Measurements from ENCODE around the gene CNKSR2.

CNKSR2 gene

GRCh38 chrX:21683941-21684340 lies 309.7 kb downstream of the CNKSR2 start:
- Histone ChIP-seq H3K27me3 (replicated peaks; ENCODE audit: insufficient read depth, low read length) (no peaks in the 10 kb centered on the region), H3K9me2 (replicated peaks; ENCODE audit: insufficient read depth, low read length) (no peaks in the 10 kb centered on the region), H3K9ac (ENCODE audit: low read length) (no peak overlapping the region), H3K4me2 (ENCODE audit: low read depth, low read length) (no peak overlapping the region), H3K79me2 (ENCODE audit: low read length) (no peaks in the 10 kb centered on the region), H3K9me3 (replicated peaks; ENCODE audit: insufficient read depth, low read length) (no peaks in the 10 kb centered on the region), H3K36me3 (replicated peaks; ENCODE audit: insufficient read depth, low read length) (no peaks in the 10 kb centered on the region), H3K4me1 (ENCODE audit: low read length) (no peaks in the 10 kb centered on the region), H2AFZ (ENCODE audit: low read length) (no peak overlapping the region), H3F3A (ENCODE audit: insufficient read depth, low read length) (no peaks in the 10 kb centered on the region), H3K4me3 (ENCODE audit: low read length) (no peak overlapping the region), H4K20me1 (ENCODE audit: insufficient read depth, low read length) (no peaks in the 10 kb centered on the region), H3K27ac (ENCODE audit: low read length) (no peak overlapping the region)
- no peak for DNase-seq
- TF ChIP-seq EZH2 (optimal IDR thresholded peaks at IDR 0.05; ENCODE audit: low read depth, low read length) (no peak), EZH2phosphoT487 (IDR thresholded peaks at IDR 0.05; ENCODE audit: low read length) (no peak), CTCF (IDR thresholded peaks at IDR 0.05; ENCODE audit: low read length) (no peak)

GRCh38 chrX:21691512-21692018 lies 317.3 kb downstream of the CNKSR2 start:
- Histone ChIP-seq H3K27ac (ENCODE audit: low read length) (no peak overlapping the region), H3K4me1 (ENCODE audit: low read length) (no peaks in the 10 kb centered on the region), H3K36me3 (replicated peaks; ENCODE audit: insufficient read depth, low read length) (no peaks in the 10 kb centered on the region), H3K79me2 (ENCODE audit: low read length) (no peaks in the 10 kb centered on the region), H2AFZ (ENCODE audit: low read length) (no peak overlapping the region), H3K9ac (ENCODE audit: low read length) (no peak overlapping the region), H4K20me1 (ENCODE audit: insufficient read depth, low read length) (no peaks in the 10 kb centered on the region), H3K4me3 (ENCODE audit: low read length) (no peak overlapping the region), H3F3A (ENCODE audit: insufficient read depth, low read length) (no peaks in the 10 kb centered on the region), H3K4me2 (ENCODE audit: low read depth, low read length) (no peak overlapping the region), H3K9me3 (replicated peaks; ENCODE audit: insufficient read depth, low read length) (no peaks in the 10 kb centered on the region), H3K27me3 (replicated peaks; ENCODE audit: insufficient read depth, low read length) (no peaks in the 10 kb centered on the region), H3K9me2 (replicated peaks; ENCODE audit: insufficient read depth, low read length) (no peaks in the 10 kb centered on the region)
- no peak for DNase-seq
- TF ChIP-seq EZH2 (optimal IDR thresholded peaks at IDR 0.05; ENCODE audit: low read depth, low read length): no peak
- TF ChIP-seq CTCF (IDR thresholded peaks at IDR 0.05; ENCODE audit: low read length): no peak
- no peak for TF ChIP-seq EZH2phosphoT487 (IDR thresholded peaks at IDR 0.05; ENCODE audit: low read length)

GRCh38 chrX:21698272-21698671 lies 324.1 kb downstream of the CNKSR2 start:
- Histone ChIP-seq H3K36me3 (replicated peaks; ENCODE audit: insufficient read depth, low read length) (no peaks in the 10 kb centered on the region), H3K4me2 (ENCODE audit: low read depth, low read length) (no peak overlapping the region), H4K20me1 (ENCODE audit: insufficient read depth, low read length) (no peaks in the 10 kb centered on the region), H3K79me2 (ENCODE audit: low read length) (no peaks in the 10 kb centered on the region), H3K27me3 (replicated peaks; ENCODE audit: insufficient read depth, low read length) (no peaks in the 10 kb centered on the region), H3K9ac (ENCODE audit: low read length) (no peak overlapping the region), H3K27ac (ENCODE audit: low read length) (no peak overlapping the region), H3K4me1 (ENCODE audit: low read length) (no peaks in the 10 kb centered on the region), H3K4me3 (ENCODE audit: low read length) (no peak overlapping the region), H3K9me3 (replicated peaks; ENCODE audit: insufficient read depth, low read length) (no peaks in the 10 kb centered on the region), H3K9me2 (replicated peaks; ENCODE audit: insufficient read depth, low read length) (no peaks in the 10 kb centered on the region), H3F3A (ENCODE audit: insufficient read depth, low read length) (no peaks in the 10 kb centered on the region), H2AFZ (ENCODE audit: low read length) (no peak overlapping the region)
- no peak for TF ChIP-seq CTCF (IDR thresholded peaks at IDR 0.05; ENCODE audit: low read length)
- TF ChIP-seq EZH2 (optimal IDR thresholded peaks at IDR 0.05; ENCODE audit: low read depth, low read length): no peak
- no peak for TF ChIP-seq EZH2phosphoT487 (IDR thresholded peaks at IDR 0.05; ENCODE audit: low read length)
- no peak for DNase-seq
